K562 (cell line): ENCODE results near the gene VAMP4. TPM values are rescaled to one million over a fixed set of nuclear protein-coding genes. Genes with fewer than 3 reads are reported as not detected.

Experiments used
- CSDE1 ChIP-seq, 2 experiments: fragments of 450-650 bp; IDR thresholded peaks; 2 replicates each; pipeline ENCODE4 v1.6.1; 2016; ENCODE audit warnings: mild to moderate bottlenecking in 1 of 2
- ELF4 ChIP-seq: fragments of 450-650 bp; formaldehyde crosslinking; IDR thresholded peaks from 2 replicates; pipeline ENCODE4 v1.4.0; 2022; ENCODE audit warnings: missing genetic modification characterization
- HDAC2 ChIP-seq: fragments of 450-650 bp; IDR thresholded peaks from 2 replicates; pipeline ENCODE4 v1.6.1; 2016; ENCODE audit warnings: mild to moderate bottlenecking
- HDAC8 ChIP-seq: fragments of 450-650 bp; IDR thresholded peaks from 2 replicates; pipeline ENCODE4 v1.6.1; 2016; ENCODE audit warnings: mild to moderate bottlenecking, missing genetic modification characterization, moderate library complexity, missing compliant biosample characterization
- KLF13 ChIP-seq: fragments of 450-650 bp; IDR thresholded peaks from 2 replicates; pipeline ENCODE4 v1.6.1; 2016; ENCODE audit warnings: missing genetic modification characterization, low read depth, mild to moderate bottlenecking, missing compliant biosample characterization, moderate library complexity, borderline replicate concordance
- MXD1 ChIP-seq: fragments of 250-450 bp; sonication (Bioruptor Pico); IDR thresholded peaks from 2 replicates; pipeline ENCODE4 v1.8.0; 2021; ENCODE audit warnings: borderline replicate concordance, mild to moderate bottlenecking, moderate library complexity; ENCODE audit not compliant: poor library complexity, severe bottlenecking
- NFRKB ChIP-seq: fragments of 450-650 bp; IDR thresholded peaks from 2 replicates; pipeline ENCODE4 v1.6.1; 2016; ENCODE audit warnings: low read depth
- NKRF ChIP-seq: fragments of 450-650 bp; IDR thresholded peaks from 2 replicates; pipeline ENCODE4 v1.6.1; 2016; ENCODE audit warnings: borderline replicate concordance
- POLR2G ChIP-seq: fragments of 200-400 bp; formaldehyde crosslinking; IDR thresholded peaks from 2 replicates; pipeline ENCODE4 v1.6.1; 2017; ENCODE audit warnings: low read depth, mild to moderate bottlenecking, antibody characterized with exemption, low read length, moderate library complexity
- PRDM10 ChIP-seq: fragments of 450-650 bp; IDR thresholded peaks from 2 replicates; pipeline ENCODE4 v1.6.1; 2018; ENCODE audit not compliant: partially characterized antibody
- SPI1 ChIP-seq: IDR thresholded peaks from 2 replicates; pipeline ENCODE4 v1.6.1; 2011; ENCODE audit warnings: low read depth, low read length, control low read depth, borderline replicate concordance
- THRAP3 ChIP-seq: fragments of 450-650 bp; IDR thresholded peaks from 2 replicates; pipeline ENCODE4 v1.6.1; 2016; ENCODE audit warnings: mild to moderate bottlenecking, inconsistent platforms, borderline replicate concordance
- ZBTB2 ChIP-seq: fragments of 450-650 bp; IDR thresholded peaks from 2 replicates; pipeline ENCODE4 v1.6.1; 2016; ENCODE audit warnings: antibody characterized with exemption
- ZEB2 ChIP-seq: fragments of 450-650 bp; IDR thresholded peaks from 2 replicates; pipeline ENCODE4 v1.6.1; 2016
- ZNF274 ChIP-seq: IDR thresholded peaks from 2 replicates; pipeline ENCODE4 v1.6.1; 2011; ENCODE audit warnings: low read depth, mild to moderate bottlenecking, low read length, moderate library complexity, borderline replicate concordance
- ZNF316 ChIP-seq: fragments of 450-650 bp; IDR thresholded peaks from 2 replicates; pipeline ENCODE4 v1.6.1; 2016
- ZNF699 ChIP-seq: fragments of 250-450 bp; sonication (Bioruptor Pico); IDR thresholded peaks from 2 replicates; pipeline ENCODE4 v1.8.0; 2021; ENCODE audit warnings: mild to moderate bottlenecking, moderate library complexity; ENCODE audit not compliant: insufficient replicate concordance
- polyA plus RNA-seq, 8 experiments: library from polyadenylated mRNA; depleted of rRNA in 4 of 8; stranded (reverse) in 5 of 8; unstranded in 3 of 8; fragments of >200 nt; fragmentation: Nextera tagmentation in 2 of 8; fragmentation: Illumina TruSeq in 1 of 8; extraction: Ambion mirVana in 2 of 8; extraction: Trizol in 1 of 8; gene quantifications; 2 replicates each; pipeline versions ENCODE4 v1.2.1 to v1.2.3, GENCODE V29; 2011 to 2014; ENCODE audit warnings: inconsistent platforms in 1 of 8, missing spikeins in 1 of 8
- total RNA-seq, 7 experiments: library from RNA; depleted of rRNA in 6 of 7; stranded (reverse); fragments of >200 nt in 6 of 7; fragmentation: Illumina TruSeq in 2 of 7; extraction: Trizol in 2 of 7; gene quantifications; 2 replicates each; pipeline versions ENCODE4 v1.2.1 to v1.2.3, GENCODE V29; 2011 to 2021; ENCODE audit warnings: low replicate concordance in 1 of 7
- TF ChIP-seq, protein P1 (sequence below): fragments of 250-450 bp; sonication (Bioruptor Pico); IDR thresholded peaks from 2 replicates; pipeline ENCODE4 v1.4.0; 2020; ENCODE audit warnings: mild to moderate bottlenecking, moderate library complexity

The VAMP4 gene
- total and polyA plus RNA-seq, 9 of the 15 experiments (the other 6 are each of a cell fraction or from before 2014, with no cell fraction given), result 3.3 to 21.4 (median 11.9) TPM

DNA sequence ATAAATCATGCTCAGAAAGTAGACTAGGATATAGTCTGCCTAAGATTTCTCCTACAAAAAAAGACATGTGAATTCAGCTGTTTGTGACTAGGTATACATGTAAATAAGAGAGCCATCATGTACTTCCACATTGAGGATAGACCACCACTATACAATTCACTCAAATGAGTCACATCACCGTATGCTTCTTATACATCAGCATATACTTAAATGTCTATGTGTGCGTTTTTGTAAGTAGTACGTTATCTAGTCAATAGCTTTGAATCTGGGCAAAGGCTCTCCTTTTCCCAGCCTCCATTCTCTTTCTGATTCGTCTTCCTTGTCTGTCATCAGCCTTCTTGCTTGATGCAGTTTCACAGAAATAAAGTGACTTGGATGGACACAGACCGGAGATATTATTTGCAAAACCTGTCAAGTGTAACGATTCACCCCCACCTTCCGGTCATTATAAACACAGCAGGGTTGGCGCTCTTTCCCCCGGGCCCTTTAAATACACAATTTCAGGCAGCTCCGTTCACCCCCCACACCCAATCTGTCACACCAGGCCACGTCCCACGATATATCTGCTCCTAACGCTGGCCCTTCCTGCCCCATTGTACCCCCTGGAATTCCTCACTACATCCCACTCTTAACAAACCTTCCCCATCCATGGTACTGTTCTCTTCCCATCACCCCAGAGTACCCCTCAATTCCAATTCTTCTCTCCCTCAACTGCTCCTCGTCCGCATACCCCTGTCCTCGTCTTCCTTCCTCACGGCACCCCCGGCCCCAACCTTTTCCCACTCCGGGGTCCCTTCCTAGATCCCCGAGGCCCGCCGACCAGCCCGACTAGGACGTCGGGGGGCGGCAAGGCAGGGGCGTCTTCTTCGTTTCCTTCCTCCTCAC lies 636 bp downstream of the VAMP4 start (continued):
- TF ChIP-seq NKRF (peak; percentile 93), CSDE1 (IDR thresholded peaks at IDR 0.05) (no peak), ZNF699 (no peak), ZEB2 (no peak), ZNF316 (peak; percentile 55; the same call in 1 of the 2 replicates), SPI1 (no peak), ZNF274 (no peak), MXD1 (no peak), HDAC2 (peak; percentile 73; the same call in 1 of the 2 replicates), ZBTB2 (peak; percentile 53; the same call in 1 of the 2 replicates), KLF13 (tag) (no peak), THRAP3 (peak; percentile 19), NFRKB (no peak; the same call in 1 of the 2 replicates), HDAC8 (tag) (no peak), ELF4 (CRISPR knock-in tag) (0 out of 2 replicates have a peak, but pooled peaks have one; percentile 17), POLR2G (no peak), PRDM10 (peak; percentile 50)
- TF ChIP-seq, protein P1, sequence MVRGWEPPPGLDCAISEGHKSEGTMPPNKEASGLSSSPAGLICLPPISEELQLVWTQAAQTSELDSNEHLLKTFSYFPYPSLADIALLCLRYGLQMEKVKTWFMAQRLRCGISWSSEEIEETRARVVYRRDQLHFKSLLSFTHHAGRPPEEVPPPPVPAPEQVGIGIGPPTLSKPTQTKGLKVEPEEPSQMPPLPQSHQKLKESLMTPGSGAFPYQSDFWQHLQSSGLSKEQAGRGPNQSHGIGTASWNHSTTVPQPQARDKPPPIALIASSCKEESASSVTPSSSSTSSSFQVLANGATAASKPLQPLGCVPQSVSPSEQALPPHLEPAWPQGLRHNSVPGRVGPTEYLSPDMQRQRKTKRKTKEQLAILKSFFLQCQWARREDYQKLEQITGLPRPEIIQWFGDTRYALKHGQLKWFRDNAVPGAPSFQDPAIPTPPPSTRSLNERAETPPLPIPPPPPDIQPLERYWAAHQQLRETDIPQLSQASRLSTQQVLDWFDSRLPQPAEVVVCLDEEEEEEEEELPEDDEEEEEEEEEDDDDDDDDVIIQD (CRISPR knock-in tag), result no peak
